PC-9 (cell line): Measurements from ENCODE around the gene DYNLL2. TPM values are rescaled to one million over a fixed set of nuclear protein-coding genes. Genes with fewer than 3 reads are reported as not detected.

Source experiments
- BruUV-seq: library from RNA; stranded (reverse); fragments of 400-500 nt; replicated peaks from 2 replicates; lab custom pipeline; 2021; lab: Mats Ljungman, UMichigan
- CTCF ChIA-PET: fragments of 300-600 bp; sonication (Branson Sonifier 250); formaldehyde crosslinking; loops from one replicate; lab custom pipeline; 2022; ENCODE audit warnings: antibody characterized with exemption; lab: Charles Lee
- POLR2A ChIA-PET: fragments of 300-600 bp; sonication (Branson Sonifier 250); formaldehyde crosslinking; loops from one replicate; lab custom pipeline; 2022; ENCODE audit warnings: antibody characterized with exemption; ENCODE audit not compliant: unreplicated experiment; lab: Charles Lee
- DNase-seq, 2 experiments: peaks; one replicate each; pipeline versions ENCODE4 v3.0.0 to v3.0.0-alpha.2; 2015 to 2022; ENCODE audit warnings: mixed read lengths in 1 of 2
- H2AFZ ChIP-seq: fragments of 200-600 bp; sonication (generic); 2 replicates; pipeline ENCODE4 v1.8.1; 2017; ENCODE audit warnings: antibody characterized with exemption
- H3F3A ChIP-seq: fragments of 200-600 bp; sonication (generic); 2 replicates; pipeline ENCODE4 v1.8.1; 2017; ENCODE audit warnings: antibody characterized with exemption, mild to moderate bottlenecking, low read depth; ENCODE audit not compliant: insufficient read depth
- H3K27ac ChIP-seq: fragments of 200-600 bp; sonication (generic); 2 replicates; pipeline ENCODE4 v1.6.1; 2016; ENCODE audit warnings: mixed run types
- H3K27me3 ChIP-seq: fragments of 200-600 bp; sonication (generic); 2 replicates; pipeline ENCODE4 v1.6.1; 2016; ENCODE audit warnings: low read depth, mixed run types; ENCODE audit not compliant: insufficient read depth
- H3K36me3 ChIP-seq: fragments of 200-600 bp; sonication (generic); 2 replicates; pipeline ENCODE4 v1.6.1; 2016; ENCODE audit warnings: low read depth, mixed run types
- H3K4me1 ChIP-seq: fragments of 200-600 bp; sonication (generic); replicated peaks from 2 replicates; pipeline ENCODE4 v1.6.1; 2016; ENCODE audit warnings: mixed run types; ENCODE audit not compliant: insufficient read depth
- H3K4me2 ChIP-seq: fragments of 200-600 bp; sonication (generic); 2 replicates; pipeline ENCODE4 v1.6.1; 2017; ENCODE audit warnings: mixed run types
- H3K4me3 ChIP-seq: fragments of 200-600 bp; sonication (generic); 2 replicates; pipeline ENCODE4 v1.6.1; 2016; ENCODE audit warnings: mixed run types
- H3K79me2 ChIP-seq: fragments of 200-600 bp; sonication (generic); 2 replicates; pipeline ENCODE4 v1.6.1; 2017; ENCODE audit warnings: low read depth, mixed run types
- H3K9me2 ChIP-seq: fragments of 200-600 bp; sonication (generic); 2 replicates; pipeline ENCODE4 v1.8.1; 2017; ENCODE audit warnings: mild to moderate bottlenecking; ENCODE audit not compliant: insufficient read depth
- H3K9me3 ChIP-seq: fragments of 200-600 bp; sonication (generic); 2 replicates; pipeline ENCODE4 v1.8.1; 2016; ENCODE audit warnings: low read depth; ENCODE audit not compliant: insufficient read depth
- H4K20me1 ChIP-seq: fragments of 200-600 bp; sonication (generic); 2 replicates; pipeline ENCODE4 v1.8.1; 2017; ENCODE audit not compliant: insufficient read depth
- EZH2 ChIP-seq: fragments of 200-600 bp; sonication (generic); IDR thresholded peaks from 2 replicates; pipeline ENCODE4 v1.8.0; 2017; ENCODE audit warnings: antibody characterized with exemption, low read depth
- intact Hi-C: fragments of 100-400 bp; cut with micrococcal nuclease; formaldehyde crosslinking; loops from one replicate; pipeline ENCODE4 v1.10.0; 2022; ENCODE audit not compliant: unreplicated experiment
- total RNA-seq: library from RNA; stranded (reverse); gene quantifications from 2 replicates; pipeline ENCODE4 v1.2.3, GENCODE V29; 2021
- TF ChIP-seq, protein P1 (sequence below): fragments of 200-600 bp; sonication (generic); conservative IDR thresholded peaks from 2 replicates; pipeline ENCODE4 v1.6.1; 2017; ENCODE audit warnings: mixed run types, antibody characterized with exemption, mild to moderate bottlenecking, moderate library complexity

Gene DYNLL2
- total RNA-seq, 1 experiment from 2014 or later: 36.2 TPM

GRCh38 chr17:58083491-58084316, 485 bp downstream of the DYNLL2 start:
- CTCF ChIA-PET: interaction anchor here (0.6 to 1.1 kb wide), 4 partner anchors 28 to 106 kb away, joined by 3 to 6 read pairs (median 5); no protein-coding TSS in a partner anchor

GRCh38 chr17:58084317-58084981, 1.2 kb downstream of the DYNLL2 start:
- POLR2A ChIA-PET: interaction anchor here (1.2 kb wide), 1 partner anchor 77 kb away, joined by 9 read pairs; no protein-coding TSS in a partner anchor
- Histone ChIP-seq H3F3A (peaks cover 10% of the 10 kb centered on the region; the same call in 1 of the 2 replicates), H3K4me2 (peak overlapping the region; percentile 93), H3K4me3 (peak overlapping the region; percentile 86), H4K20me1 (peaks cover 54% of the 10 kb centered on the region), H3K9me3 (no peaks in the 10 kb centered on the region), H3K79me2 (peaks cover 58% of the 10 kb centered on the region), H3K4me1 (peaks cover 17% of the 10 kb centered on the region), H3K36me3 (peaks cover 43% of the 10 kb centered on the region), H3K27ac (no peak overlapping the region), H3K27me3 (no peaks in the 10 kb centered on the region; the same call in 1 of the 2 replicates), H3K9me2 (no peaks in the 10 kb centered on the region), H2AFZ (peak overlapping the region; percentile 74; the same call in 1 of the 2 replicates)
- TF ChIP-seq, protein P1, sequence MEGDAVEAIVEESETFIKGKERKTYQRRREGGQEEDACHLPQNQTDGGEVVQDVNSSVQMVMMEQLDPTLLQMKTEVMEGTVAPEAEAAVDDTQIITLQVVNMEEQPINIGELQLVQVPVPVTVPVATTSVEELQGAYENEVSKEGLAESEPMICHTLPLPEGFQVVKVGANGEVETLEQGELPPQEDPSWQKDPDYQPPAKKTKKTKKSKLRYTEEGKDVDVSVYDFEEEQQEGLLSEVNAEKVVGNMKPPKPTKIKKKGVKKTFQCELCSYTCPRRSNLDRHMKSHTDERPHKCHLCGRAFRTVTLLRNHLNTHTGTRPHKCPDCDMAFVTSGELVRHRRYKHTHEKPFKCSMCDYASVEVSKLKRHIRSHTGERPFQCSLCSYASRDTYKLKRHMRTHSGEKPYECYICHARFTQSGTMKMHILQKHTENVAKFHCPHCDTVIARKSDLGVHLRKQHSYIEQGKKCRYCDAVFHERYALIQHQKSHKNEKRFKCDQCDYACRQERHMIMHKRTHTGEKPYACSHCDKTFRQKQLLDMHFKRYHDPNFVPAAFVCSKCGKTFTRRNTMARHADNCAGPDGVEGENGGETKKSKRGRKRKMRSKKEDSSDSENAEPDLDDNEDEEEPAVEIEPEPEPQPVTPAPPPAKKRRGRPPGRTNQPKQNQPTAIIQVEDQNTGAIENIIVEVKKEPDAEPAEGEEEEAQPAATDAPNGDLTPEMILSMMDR: peak; percentile 55; the same call in 1 of the 2 replicates
- TF ChIP-seq EZH2: no peak
- no TSS peak for BruUV-seq
- DNase-seq: peak; percentile 53 to 69
- CTCF ChIA-PET: interaction anchor here (0.7 kb wide), 1 partner anchor 106 kb away, joined by 3 read pairs; no protein-coding TSS in a partner anchor
- intact Hi-C loops: loop anchor here (1.0 to 10.0 kb wide), 3 partner anchors 62 to 230 kb away; partner anchors contain the start of genes MRPS23 and SRSF1

More at GRCh38 chr17:58083491-58084316, 485 bp downstream of the DYNLL2 start:
- H3K9me2 ChIP-seq: no peaks in the 10 kb centered on the region
- POLR2A ChIA-PET: interaction anchor here (1.2 kb wide), 1 partner anchor 76 kb away, joined by 9 read pairs; no protein-coding TSS in a partner anchor
- H3K4me2 ChIP-seq: peak overlapping the region; percentile 93
- peak; percentile 32 to 43 for DNase-seq
- peak overlapping the region; percentile 74; the same call in 1 of the 2 replicates for H2AFZ ChIP-seq
- peaks cover 53% of the 10 kb centered on the region for H3K79me2 ChIP-seq
- intact Hi-C loops: loop anchor here (1.0 to 10.0 kb wide), 3 partner anchors 61 to 229 kb away; partner anchors contain the start of genes MRPS23 and SRSF1
- peaks cover 17% of the 10 kb centered on the region for H3K4me1 ChIP-seq
- H3K27me3 ChIP-seq: no peaks in the 10 kb centered on the region; the same call in 1 of the 2 replicates
- H3K36me3 ChIP-seq: peaks cover 36% of the 10 kb centered on the region
- H3K9me3 ChIP-seq: no peaks in the 10 kb centered on the region
- H3K27ac ChIP-seq: no peak overlapping the region
- H4K20me1 ChIP-seq: peaks cover 47% of the 10 kb centered on the region
- peaks cover 10% of the 10 kb centered on the region; the same call in 1 of the 2 replicates for H3F3A ChIP-seq
- no TSS peak for BruUV-seq
- TF ChIP-seq, protein P1: no peak
- no peak for TF ChIP-seq EZH2
- H3K4me3 ChIP-seq: peak overlapping the region; percentile 86
